Measurements from ENCODE around the gene OLR1.
"Not testable (repeated sequence)": the region's sequence is repeated elsewhere in the genome, so short reads cannot be mapped to it uniquely, and the experiment has no call there.

Gene OLR1

DNA sequence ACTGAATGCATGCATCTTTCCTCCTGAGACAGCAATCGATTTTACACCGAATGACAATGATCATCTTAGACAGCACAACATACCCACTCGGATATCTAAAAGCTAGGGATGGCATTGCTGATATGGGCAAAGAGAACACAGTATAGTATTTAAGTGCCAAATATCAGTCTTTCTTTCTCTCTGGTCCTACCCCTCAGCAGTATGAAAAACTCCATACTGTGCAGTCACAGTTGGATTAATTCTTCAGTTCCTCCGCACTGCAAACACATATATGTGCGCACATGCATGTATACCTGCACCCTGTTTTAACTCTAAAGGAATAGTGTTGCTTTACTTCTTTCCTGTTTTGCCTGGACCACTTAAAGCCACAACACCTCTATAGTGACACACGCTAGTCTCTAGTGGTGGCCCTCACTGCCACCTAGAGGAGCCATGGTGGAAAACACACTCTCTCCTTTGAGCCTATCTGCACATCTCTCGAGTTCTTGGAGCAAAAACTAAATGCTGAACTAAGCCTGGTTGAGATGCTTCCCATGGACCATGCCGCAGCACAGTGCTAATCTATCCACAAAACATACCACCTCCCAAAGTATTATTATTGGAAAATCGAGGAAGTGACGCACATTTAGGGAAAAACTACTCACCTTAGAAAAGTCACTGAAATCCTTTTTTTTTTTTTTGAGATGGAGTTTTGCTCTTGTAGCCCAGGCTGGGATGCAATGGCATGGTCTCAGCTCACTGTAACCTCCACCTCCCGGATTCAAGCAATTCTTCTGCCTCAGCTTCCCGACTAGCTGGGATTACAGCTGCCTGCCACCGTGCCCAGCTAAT, 18.8 kb upstream of the OLR1 start:
- peak; percentile 47 for DNase-seq

DNA sequence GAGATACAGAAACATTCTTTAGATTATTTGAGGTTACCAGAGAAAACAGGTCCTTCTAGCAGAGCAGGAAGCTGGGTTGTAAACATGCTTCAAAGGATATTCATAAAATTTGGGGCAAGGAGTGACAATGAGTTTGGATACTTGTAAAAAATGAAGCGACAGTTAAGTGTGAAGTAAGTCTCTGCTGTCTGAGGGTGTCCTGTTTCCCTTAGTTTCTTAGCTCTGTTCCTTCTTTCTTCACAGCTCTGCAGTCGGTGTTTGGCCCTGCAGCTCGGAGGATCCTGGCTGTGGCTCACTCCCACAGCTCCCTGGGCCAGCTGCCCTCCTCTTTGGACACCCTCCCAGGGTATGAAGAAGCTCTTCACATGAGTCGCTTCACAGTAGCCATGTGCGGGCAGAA, 17.7 kb upstream of the OLR1 start:
- DNase-seq, result no peak

DNA sequence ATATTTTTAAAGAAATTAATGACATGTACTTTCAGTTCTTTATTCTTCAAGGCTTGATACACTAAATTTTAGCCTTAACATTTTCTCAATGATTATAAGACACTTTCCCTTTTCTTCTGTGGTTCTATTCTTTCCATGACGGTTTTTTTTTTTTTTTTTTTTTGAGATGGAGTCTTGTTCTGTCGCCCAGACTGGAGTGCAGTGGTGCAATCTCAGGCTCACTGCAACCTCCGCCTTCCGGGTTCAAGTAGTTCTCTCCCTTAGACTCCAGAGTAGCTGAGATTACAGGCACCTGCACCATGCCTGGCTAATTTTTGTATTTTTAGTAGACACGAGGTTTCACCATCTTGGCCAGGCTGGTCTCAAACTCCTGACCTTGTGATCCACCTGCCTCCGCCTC, 15.0 kb upstream of the OLR1 start:
- DNase-seq, result not testable (repeated sequence)

DNA sequence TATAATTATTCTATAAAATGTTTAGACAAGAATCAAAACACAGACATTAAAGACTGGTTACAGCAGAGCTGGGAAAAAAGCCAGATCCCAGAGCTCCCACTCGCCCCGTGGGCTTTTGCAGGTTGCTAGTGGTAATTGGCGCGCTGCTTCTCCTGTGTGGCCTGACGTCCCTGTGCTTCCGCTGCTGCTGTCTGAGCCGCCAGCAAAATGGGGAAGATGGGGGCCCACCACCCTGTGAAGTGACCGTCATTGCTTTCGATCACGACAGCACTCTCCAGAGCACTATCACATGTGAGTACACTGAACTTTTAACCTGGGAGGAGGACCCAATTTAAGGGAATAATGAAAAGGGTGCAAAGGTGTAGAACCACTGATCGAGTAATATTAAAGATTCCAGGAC, 14.4 kb upstream of the OLR1 start:
- peak; percentile 44 for DNase-seq

DNA sequence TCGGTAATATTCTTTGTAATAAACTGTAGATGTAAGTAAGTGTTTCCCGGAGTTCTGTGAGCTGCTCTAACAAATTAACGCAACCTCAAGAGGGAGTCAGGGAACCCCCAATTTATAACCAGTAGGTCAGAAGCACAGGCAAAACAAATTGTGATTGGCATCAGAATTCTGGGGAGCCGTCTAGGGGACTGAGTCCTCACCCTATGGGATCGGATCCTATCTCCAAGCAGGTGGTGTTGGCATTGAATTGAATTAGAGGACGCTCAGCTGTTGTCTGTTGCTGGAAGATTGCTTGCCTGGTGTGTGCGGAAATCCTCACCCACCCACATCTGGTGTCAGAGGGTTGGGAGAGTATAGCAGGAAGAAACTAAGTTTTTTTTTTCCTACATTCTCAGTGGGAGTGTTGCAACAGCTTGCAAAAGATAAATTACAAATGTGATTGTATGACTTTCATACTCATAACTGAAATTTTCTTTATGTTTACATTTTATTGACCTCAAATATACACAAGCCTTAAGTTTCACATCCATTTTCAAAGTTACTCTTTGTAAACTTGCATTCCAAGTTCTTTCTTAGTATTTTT, 12.4 kb upstream of the OLR1 start:
- no peak for DNase-seq

DNA sequence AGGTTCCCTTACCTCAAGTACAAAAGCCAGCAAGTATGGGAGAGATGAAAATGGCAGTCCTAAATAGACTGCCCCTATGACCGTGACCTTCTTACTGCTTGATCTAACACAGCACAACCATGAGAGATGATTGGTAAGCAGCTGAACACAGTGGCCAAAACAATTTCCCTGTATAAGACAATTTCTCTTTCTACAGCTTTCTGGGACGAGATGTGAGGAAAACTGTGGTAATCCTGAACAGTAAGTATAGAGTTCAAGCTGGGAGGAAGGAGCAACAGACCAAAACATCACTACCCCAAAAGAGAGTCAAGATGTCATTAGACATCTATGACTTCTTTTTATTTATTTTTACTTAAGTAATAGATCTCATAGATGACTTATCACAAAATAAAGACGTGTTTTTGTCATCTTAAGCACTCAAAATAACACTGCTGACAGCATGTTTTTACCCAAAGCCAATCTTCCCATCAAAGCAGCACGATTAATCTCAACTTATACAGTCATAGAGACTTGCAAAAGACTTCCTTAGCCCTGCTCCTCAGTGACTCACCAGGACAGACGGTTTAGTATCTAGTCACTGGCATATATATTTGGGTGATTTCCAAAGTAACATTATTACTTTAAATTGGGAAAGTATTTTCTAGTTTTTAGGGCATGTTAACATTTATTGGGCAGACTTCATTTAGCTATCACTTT, 10.6 kb upstream of the OLR1 start:
- no peak for DNase-seq

DNA sequence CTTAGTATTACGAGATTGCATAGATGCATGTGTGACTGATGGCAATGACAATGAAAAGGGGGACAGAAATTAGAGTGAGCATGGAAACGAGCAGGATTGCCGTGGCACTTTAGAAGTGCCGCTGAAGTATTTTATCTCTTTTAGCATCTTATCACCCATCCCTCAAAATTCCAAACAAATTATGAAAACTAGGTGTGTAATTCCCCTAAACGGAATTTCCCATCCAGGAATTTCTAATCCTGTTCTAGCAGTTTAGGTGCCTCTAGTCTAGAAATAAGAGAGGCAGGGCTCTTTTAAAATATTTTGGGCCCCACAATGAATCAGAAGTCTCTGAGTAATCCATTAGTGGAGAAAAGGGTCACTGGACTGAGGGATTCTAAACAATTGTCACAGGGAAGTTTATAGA, 7.8 kb upstream of the OLR1 start:
- no peak for DNase-seq

DNA sequence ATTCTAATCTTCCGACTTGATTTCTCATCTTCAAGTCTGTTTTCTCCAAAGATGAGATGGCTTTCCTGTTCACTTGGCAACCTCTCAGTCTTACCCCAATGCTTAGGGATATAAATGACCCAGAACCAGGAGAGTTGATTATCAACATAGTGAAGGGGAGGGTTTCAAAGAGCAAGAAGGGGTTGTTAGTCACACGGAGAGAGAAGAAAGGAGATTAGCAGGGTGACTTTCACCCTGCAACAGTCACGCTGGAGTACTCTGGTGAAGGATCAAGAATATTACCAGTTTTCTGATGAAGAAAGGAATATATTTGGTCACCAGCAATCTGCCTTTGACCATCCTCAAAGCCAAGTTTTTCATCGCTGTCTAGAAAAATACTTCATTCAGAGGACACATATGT, 6.9 kb upstream of the OLR1 start, which contains the start of gene TMEM52B:
Gene TMEM52B (plus strand): TSS at position 212 of the 400 bp plus-strand sequence. CDS start 543 bp downstream, outside the sequence.
- no peak for DNase-seq

DNA sequence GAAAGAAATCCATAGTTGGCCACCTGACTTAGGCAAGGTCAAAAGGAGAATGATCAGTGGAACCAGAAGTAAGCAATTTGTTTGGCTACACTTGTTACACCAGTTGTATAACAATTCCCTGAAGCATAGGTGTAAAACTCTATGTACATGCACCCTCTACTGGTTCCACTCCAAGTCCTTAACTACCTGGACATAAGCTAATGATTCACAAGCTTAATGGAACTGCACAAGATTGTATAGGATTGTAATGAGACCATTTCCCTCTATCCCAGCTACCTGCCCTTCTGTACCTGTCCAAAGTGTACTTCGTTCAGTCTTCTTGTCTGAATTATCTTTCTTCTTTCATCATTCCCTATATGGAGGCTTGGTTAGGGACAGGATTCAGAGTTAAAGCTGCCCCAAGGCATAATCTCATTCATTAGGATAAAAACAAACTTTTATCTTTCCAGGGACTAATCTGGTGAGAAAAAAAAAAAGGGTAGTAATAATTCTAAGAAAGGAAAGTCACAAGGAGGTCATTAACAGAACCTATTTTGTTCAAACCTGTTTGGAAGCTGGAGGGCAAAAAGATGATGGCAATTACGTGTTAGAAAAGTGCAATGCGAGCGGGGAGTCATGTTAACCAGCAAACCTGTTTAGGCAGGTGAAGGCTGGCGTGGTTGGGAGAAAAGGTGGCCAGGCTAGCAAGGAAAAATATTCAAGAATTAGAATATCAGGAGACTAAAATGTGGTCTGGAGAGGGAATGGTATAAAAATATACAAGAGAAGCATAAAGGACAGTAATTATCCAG, 4.1 kb upstream of the OLR1 start:
- no peak for DNase-seq

DNA sequence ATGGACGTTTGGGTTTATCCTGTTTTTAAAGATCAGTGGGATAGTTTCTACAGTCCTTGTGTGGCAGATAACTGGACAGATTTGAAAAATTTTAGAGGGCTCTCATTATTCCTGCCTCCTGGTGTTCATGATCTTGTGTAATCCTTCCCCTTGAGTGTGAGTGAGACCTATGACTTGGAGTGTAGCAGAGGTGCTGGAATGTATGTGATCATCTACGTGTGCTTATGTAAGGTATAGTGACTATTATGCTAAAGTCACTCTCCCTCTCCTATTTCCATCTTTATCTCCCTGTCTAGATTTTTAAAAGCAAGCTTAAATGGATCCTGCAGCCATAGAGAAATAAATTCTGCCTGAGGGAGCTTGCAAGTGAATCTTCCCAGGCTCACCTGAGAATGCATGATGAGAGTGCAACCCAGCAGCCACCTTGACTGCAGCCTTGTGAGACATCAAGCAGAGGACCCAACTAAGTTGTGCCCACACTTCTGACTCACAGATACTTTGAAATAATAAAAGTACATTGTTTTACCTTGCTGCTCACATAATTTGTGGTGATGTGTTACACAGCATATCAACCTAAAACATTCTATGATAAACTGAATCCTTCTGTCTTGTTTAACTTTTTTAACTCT, 3.2 kb upstream of the OLR1 start:
- no peak for DNase-seq

DNA sequence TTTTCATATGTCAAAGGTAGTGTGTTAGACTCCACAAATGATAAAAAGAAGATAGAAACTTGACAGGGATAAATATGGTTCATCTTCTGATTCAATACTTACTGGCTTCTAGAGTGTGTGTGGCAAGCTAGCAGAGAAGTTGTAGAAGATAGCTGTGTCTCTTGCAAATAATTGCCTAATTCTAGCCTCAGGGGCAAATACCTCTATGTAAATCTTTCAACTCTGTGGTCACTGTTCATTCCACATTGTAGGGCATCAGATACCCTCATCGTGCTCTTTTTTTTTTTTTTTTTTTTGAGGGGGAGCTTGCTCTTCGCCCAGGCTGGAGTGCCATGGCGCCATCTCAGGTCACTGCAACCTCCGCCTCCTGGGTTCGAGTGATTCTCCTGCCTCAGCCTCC, 1.7 kb downstream of the OLR1 start:
- no peak for DNase-seq

DNA sequence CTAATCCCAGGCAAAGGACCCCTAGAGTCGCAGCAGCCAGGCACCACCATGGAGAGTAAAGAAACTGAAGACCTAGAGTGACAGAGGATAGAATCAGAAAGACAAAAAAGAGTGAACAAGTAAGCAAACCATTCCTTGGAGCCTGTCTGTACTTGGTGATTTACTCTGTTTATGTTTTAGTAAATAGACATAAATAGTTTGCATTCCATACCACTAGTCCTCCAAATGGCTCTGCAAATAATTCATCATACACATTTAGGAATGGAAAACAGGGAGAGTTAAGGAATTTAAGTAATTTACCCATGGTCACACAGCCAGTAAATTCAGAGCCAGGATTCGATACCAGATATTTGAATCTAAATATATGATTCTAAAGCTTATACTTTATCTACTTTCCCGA, 2.8 kb downstream of the OLR1 start:
- DNase-seq, result no peak

DNA sequence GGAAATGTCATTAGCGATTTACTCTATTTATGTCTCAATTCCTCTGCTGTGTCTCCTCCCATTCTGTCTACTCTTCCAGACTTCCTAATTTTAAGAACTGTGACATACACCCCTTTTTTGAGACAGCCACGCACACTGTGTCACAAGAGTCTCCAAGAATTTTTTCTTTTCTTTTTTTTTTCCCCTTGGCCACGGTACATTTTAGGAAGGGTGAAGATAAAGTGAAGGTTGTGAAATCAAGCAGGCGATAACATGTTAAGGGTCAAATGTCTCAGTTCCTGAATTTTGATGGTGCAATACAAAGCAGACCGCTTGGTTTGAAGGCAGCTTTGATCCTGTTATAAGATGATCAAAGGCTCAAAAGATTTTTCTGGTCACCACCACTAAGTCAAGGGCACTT, 4.3 kb downstream of the OLR1 start:
- no peak for DNase-seq

DNA sequence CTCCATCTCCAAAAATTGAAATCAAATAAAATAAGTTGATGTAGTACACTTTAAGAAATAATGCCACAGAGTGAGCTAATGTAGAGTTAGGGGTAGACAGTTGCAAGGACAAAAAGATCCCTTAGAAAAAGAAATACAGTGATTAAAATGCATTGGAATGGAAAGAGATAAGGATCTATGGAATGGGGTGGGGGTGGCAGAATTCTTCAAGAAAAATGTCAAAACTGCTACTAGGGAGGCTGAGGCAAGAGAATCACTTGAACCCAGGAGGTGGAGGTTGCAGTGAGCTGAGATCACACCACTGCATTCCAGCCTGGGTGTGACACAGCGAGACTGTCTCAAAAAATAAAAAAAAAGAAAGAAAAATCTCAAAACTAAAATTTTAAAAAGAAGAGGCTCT, 6.5 kb downstream of the OLR1 start:
- no peak for DNase-seq

DNA sequence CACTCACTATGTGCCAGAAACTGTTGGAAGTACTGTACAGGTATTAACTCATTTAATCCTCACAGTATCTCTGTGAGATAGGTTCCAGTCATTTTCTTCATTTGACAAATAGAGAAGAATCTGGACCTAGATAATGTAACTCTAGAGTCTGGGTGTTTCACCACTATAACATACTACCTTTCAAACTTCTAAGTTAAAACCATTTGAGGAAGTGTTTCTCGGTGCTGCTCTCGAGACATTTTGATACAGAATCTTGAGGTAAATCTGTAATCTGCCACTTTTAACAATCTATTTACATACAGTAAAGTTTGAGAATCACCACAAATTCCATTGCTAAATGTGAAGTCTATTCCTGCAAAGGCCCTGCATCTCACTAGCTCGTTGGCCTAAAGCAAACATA, 8.8 kb downstream of the OLR1 start:
- DNase-seq, result no peak

DNA sequence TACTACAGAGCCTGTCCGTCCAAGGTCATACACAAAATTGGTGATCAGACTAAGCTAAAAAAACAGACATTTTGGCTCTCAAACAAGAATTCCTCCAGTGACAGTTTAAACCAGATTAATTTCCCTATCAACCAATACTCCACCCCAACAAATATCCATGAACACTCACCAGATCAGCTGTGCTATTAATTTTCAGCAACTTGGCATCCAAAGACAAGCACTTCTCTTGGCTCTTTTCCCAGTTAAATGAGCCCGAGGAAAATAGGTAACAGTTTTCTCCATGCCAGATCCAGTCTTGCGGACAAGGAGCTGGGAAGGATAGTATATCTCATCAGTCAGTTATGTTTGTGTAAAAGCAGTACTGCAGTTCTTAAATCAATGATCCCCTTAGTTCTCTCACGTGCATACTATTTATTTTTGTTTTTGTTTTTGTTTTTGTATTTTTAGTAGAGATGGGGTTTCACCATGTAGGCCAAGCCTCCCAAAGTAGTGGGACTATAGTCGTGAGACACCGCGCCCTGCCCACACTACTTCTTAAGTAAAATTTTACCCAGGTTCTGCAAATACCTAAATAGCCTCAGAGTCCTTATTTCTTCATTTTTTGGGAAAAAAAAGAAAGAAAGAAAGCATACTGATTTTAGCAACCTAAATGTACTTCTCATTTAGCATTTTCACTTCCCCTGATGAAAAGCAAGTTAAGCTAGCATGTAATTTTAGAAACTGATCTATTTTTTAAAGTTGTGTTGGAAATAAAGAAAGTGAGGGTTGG, 11.1 kb downstream of the OLR1 start:
- no peak for DNase-seq

DNA sequence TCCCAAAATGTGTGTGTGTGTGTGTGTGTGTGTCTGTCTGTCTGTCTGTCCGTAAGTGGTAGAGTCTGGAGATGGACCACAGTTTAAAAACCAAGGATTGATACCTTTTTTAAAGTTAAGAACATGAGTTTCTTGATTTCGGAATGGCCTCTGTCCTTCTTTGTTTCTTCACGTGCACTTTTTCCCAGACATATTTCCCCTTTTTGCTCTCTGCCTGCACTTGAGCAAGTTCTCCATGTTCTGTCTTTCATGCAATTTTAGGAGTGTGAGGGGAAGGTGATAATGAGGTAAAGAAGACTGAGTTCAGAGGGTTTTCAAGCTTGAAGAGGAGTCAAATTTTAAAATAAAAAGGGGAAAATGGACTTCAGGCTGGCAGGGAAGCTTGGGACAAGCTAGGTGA, 12.7 kb downstream of the OLR1 start:
- DNase-seq, result no peak

DNA sequence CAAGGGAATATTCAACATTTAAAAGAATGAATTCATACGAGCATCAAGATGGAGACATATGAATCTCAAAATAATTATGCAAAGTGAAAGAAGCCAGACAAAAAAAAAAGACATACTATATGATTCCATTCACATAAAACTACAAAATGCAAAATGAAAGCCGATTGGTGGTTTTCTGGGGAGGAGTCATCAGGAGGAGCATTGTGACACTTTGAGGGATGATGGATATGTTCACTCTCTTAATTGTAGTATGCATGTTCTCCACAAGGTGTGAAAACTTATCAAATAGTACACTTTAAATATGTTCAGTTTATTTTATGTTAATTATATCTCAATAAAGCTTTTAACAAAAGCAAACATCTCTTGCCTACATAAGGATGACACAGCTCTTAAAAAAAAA, 13.5 kb downstream of the OLR1 start:
- DNase-seq, result no peak

DNA sequence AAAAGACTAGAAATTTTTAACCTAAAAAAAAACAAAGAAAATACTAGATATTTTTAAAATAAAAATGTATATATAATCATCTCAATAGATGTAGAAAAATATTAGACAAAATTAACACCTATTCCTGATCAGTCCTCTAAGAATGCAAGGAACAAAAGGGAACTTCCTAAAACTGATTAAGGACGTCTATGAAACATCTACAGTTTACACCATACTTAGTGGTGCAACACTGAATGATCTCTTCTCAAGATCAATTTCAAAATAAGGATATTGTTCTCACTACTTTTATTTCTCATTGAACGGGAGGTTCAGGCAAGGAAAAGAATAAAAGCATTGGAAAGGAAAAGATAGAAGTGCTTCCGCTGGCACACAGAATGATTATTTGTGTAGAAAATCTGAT, 16.0 kb downstream of the OLR1 start:
- DNase-seq, result no peak

DNA sequence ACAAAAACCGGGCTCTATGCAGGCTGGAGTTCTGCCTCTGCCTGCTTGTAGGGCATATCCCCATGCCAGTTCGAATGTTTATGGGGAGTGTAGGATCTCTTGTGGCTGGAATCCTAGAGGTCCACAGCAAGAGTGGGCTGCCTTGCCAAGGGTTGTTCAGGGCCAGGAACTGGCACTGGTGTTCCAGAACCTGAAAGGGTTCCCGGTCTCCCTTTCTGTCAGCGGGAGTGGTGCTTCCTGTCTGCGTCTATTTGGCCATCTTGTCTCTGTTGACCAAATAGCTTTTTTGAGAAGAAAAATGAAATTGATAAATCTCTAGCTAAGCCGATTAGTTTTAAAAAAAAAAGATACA, 17.8 kb downstream of the OLR1 start:
- no peak for DNase-seq

DNA sequence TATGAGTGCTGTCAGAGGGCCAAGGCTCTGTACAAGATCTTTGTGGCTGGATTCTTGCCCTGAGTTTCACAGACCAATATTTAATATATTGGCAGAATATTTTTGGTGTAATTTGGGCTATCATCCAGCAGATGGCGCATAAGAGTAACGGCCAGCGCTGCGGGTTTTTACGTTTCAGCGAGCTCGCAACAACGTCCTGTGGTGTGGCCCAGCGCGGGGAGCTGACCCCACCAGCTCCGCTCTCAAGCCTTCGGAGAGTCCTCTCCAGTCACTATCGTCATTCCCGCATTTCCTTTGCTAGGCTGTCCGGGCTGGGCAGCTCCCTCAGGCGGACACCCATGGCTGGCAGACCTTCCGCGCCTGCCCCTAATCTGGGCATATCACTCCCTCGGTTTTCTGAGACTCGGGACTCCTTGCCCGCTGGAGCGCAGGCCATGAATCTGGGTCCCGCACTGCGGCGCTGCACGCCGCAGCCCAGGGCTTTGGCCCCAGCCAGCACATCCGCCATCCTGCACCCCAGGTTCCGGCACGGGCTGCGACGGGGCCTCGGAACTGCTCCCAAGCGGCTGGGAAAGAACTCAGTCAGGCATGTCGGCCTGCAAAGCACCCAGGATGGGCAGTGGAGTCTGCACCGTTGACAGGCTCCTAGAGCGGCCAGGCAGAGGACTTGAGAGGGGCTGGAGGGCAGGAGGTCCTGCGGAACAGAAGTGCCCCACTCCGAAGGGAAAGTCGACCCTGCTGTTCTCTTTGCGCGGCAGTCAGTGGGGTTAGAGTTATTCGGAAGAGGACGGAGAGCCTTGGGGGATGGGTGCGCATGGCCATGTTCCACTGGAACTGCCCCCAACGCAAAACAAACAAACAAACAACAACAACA, 18.4 kb downstream of the OLR1 start:
- peak; percentile 79 for DNase-seq
